ENCODE data around the gene MTHFR.

MTHFR gene

DNA sequence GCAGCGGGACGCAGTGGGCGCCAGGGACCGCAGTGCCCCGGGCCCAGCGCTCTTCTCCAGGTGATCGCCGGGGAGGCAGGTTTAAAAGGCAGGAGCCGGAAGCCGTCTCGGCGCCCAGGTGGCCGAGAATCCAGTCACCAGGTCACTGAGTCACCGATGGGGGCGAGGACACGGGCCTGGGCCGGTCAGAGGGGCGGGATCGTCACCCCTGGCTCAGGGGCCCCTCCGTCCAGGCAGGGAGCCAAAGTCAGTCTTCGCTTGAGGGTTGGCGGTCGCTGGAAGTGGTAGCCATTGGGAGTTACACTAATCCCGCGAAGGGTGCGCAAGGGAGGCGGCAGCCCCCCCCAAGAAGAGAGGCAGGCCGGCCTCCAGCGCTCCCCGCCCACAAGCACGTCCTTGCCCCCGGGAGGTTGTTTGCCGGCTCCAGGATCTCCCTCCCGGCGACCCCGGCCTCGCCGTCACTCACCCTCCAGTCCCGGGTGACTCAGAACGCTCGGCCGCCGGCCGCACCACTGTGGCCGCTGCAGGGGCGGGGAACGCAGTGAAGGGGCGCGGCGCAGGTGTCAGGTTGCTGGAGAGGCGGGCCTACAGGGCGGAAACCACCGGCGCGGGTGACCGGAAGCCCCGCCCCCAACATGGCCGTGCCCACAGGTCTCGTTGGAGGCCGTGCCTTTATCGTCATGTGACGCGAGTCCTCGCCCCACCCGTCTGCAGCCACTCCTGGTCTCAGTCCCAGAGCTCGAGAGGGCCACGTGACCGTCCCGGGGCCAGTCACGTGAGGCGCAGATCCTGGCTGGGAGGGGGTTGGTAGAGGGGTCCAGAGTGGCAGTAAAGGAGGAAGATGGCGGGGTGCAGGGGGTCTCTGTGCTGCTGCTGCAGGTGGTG is at the start of gene MTHFR, which contains the start of gene CLCN6:
TSS of gene MTHFR (minus strand) at position 543 of the 885 bp plus-strand sequence. CDS start 2,848 bp downstream, outside the sequence.
TSS of gene CLCN6 (plus strand) at position 770 of the 885 bp plus-strand sequence. CDS start at position 842, 72 bp downstream.
- DNase-seq: peak; percentile 99

DNA sequence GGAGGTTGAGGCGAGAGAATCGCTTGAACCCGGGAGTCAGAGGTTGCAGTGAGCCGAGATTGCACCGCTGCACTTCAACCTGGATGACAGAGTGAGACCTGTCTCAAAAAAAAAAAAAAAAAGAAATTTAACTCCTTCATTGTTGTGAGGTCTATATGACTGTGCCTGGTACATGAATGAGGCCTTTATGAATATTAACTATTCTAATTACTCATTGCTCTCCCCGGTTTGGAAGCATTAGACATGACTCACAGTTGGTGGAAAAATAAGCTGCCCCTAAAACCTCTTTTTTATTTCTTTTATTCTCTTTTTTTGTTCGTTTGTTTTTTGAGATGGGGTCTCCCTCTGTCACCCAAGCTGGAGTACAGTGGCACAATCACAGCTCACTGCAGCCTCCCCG is 49.7 kb upstream of the MTHFR start:
- no peak for DNase-seq

DNA sequence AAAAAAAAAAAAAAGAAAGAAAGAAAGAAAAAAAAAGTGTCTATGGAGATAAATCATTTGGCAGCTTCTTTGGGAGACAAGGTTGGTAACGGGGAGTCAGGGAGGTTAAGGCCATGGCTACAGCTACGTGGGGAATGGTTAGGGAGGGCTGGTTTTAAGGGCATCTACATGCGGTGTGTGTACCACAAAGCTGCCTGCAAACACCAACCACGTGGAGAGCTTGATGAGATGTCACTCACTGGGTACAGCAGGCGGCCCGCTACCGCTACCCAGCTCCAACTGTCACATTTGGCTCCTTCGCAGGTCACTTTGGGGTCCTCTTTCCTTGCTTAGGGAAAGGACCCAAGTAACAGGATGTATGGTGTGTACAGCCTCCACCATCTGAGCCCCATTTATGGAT is 48.8 kb upstream of the MTHFR start:
- DNase-seq: no peak

DNA sequence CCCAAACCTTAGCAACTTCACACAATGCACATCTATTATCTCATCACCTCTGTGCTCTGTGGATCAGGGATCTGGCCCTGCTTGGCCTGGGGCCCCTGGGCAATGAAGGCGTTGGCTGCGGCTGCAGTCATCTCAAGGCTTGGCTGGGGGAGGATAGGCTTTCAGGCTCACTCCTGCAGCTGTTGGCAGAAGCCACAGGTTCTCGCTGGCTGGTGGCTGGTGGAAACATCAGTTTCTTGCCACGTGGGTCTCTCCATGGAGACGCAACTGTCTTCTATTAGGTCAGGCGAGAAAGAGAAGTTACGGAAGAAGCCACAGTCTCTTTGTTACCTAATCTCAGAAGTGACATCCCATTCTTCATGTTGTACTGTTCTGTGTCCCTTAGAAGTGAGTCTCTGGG is 45.4 kb upstream of the MTHFR start:
- no peak for DNase-seq

DNA sequence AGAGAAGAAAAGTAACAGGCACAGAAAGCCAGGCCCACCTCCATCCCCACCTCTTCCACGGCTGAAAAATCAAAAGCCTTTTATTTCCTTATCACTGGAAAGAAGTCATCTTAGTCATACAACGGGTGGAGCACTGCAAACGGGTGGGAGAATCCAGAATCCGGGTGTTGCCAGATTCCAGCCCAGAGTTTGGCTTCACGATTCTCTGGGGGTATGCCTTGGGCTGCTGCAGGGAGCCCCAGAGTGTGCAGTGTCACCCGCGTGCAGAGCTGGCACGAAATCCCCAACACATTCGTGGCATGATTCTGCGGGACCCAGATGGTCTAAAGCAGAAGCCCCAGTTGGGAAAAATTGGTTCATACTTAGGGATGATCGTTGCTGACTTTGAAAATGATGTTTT is 44.4 kb upstream of the MTHFR start:
- no peak for DNase-seq

DNA sequence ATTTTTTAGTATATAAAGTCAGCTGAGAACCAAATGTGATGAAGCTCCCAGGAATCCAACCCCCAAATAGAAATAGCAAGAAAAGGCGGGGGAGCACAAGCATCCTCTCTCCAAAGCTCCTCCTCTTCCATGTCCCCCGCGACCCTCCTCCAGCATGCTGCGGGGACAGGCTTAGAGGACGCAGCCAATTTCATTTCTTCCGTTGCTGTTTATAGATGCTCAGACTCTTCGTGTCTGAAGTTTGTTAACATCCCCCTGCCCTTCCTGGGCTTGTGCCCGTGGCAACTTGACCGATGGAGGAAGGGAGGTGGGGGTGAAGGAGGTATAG is 42.6 kb upstream of the MTHFR start:
- DNase-seq: no peak

DNA sequence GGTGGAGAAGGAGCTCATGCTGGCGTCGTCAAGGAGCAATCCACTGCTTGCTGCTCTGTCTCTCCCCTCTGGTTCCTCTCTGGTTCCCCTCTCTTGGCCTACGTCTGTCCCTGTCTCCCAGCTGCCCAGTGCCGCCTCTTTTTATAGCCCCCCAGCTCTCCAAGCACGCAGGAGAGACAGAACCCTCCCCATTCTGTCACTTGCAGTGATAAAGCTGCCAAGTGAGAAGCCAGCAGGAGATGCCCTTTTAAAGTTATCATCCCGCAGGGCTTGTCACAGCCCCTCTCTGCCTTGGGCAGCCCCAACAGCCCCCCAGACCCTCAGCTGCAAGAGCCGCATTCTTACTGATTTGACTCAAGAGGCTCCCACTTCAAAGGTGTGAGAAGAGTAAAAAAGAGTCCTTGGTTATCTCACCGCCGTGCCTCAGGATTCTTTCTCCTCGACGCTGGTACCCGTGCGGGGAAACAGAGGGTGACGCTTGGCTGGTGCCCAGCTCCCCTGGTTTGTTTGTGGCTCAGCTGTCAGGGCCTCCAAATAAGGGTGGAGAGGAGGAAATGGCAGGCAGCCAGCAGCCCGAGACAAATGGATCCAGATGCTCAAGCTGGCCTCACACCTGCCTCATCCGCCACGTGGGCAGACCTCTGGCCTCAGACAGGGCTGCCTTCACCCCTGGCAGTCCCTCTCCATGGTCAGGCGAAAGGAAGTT is 42.1 kb upstream of the MTHFR start, which contains the start of gene NPPA:
TSS of gene NPPA (minus strand) at position 117 of the 706 bp plus-strand sequence. CDS start at position 18, 99 bp downstream.
- no peak for DNase-seq

DNA sequence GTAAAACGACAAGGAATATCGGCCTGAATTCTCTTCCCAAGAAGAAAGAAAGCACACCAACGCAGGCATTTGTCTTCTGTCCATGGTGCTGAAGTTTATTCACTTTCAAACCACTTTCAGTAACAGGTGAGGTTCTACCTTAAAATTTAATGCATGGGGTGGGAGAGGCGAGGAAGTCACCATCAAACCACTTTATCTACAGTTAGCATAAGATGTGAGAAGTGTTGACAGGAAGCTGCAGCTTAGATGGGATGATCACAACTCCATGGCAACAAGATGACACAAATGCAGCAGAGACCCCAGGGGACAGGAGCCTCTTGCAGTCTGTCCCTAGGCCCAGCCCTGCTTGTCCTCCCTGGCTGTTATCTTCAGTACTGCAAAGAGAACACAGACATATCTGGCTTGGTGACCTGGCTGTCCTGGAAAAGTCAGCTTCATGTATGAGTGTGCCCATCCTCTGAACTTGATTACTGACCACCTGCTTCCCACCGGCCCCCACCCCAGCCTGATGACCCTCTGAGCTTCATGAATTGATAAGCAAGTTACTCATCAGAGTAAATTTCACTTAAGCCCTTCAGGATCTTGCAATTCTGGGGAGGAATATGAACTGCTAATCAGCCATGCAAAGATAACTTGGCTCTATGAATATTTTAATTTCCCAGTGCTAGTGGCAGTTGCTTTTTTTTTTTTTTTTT is 40.0 kb upstream of the MTHFR start:
- DNase-seq: no peak

DNA sequence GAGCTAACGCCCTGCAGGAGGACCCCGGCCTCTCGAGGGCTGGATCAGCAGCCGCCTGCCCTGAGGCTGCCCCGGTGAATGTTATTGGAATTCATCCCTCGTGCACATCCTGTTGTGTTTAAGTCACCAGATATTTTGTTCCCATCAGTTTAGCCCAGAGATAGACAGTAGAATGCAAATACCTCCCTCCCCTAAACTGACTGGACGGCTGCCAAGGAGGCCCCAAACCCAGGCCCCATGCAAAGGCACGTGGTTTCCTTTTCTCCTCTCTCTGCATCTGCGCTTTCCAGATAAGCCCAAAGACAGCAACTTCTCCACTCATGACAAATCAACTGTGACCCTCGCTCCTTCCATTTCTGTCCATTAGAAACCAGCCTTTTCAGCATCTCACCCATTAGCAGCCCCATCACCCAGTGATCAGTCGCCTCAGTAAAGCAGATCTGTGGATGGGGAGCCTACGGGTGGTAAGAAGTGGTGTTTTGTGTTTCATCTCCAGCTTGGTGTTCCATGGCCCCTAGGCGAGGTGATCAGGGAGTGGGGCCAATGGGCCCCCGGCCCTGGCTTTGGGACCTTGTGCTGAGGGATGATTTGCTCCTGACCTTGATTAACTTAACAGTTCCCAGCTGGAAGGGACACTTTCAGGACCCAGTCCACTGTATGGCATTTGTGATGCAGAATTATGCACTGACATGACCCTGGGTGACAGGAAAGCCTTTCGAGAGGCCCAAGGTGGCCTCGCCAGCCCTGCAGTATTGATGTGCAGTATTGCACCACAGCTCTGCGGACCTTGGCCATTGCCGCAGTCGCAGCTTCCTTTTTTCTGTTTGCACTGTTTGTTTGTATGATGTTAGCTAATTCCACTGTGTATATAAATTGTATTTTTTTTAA is 36.6 kb upstream of the MTHFR start:
- DNase-seq: no peak

DNA sequence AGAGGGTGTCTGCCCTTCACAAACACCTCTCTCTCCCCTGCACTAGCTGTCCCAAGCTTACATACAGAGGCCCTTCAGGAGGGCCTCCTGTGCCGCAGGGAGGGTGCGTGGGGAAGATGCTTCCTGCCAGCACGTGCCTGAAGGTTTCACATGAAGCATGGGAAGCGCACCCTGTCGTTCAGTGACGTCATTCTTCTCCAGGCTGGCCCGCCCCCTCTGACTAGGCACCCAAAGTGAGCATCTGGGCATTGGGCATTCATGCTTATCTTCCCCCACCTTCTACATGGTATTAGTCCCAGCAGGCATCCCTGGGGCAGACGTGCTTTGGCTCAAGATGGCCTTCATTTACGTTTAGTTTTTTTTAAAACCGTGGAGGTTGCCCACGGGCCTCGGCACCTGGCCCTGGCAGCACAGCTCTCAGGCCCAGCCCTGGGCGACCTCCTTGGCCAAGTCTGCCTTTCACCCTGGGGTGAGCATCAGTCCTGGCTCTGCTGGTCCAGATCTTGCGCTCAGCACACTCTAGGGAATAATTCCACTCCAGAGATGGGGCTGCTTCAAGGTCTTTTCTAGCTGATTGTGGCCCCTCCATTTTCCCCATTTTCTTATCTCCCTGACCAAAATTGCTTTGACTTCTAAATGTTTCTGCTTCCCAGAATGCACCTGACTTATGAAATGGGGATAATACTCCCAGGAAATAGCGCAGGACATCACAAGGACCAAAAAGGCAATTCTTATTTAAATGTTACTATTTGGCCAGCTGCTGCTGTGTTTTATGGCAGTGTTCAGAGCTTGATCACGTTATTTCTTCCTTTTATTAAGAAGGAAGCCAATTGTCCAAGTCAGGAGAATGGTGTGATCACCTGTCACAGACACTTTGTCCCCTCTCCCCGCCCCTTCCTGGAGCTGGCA is 35.7 kb upstream of the MTHFR start:
- no peak for DNase-seq

DNA sequence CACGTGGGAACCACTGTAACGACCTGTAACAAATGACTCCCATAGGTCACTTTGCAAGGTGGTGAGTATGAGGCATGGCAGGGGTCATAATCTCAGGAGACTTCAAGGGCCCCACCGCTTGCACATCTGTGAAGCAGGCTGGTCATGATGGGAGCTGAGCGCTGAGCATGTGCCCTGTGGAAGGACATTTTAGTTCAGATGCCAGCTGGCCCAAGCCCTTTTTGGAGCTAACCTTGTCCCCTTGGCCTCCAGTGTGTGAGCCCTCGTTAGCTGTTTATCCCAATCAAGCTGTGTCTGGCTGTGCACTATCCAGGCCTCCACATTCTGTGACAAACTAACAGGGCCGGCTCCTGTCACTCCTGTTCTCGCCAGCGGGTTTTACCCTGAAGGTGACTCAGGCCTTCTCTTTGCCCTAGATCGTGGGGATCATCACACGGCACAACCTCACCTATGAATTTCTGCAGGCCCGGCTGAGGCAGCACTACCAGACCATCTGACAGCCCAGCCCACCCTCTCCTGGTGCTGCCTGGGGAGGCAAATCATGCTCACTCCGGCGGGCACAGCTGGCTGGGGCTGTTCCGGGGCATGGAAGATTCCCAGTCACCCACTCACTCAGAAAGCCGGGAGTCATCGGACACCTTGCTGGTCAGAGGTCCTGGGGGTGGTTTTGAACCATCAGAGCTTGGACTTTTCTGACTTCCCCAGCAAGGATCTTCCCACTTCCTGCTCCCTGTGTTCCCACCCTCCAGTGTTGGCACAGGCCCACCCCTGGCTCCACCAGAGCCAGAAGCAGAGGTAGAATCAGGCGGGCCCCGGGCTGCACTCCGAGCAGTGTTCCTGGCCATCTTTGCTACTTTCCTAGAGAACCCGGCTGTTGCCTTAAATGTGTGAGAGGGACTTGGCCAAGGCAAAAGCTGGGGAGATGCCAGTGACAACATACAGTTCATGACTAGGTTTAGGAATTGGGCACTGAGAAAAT is 34.3 kb upstream of the MTHFR start:
- no peak for DNase-seq

DNA sequence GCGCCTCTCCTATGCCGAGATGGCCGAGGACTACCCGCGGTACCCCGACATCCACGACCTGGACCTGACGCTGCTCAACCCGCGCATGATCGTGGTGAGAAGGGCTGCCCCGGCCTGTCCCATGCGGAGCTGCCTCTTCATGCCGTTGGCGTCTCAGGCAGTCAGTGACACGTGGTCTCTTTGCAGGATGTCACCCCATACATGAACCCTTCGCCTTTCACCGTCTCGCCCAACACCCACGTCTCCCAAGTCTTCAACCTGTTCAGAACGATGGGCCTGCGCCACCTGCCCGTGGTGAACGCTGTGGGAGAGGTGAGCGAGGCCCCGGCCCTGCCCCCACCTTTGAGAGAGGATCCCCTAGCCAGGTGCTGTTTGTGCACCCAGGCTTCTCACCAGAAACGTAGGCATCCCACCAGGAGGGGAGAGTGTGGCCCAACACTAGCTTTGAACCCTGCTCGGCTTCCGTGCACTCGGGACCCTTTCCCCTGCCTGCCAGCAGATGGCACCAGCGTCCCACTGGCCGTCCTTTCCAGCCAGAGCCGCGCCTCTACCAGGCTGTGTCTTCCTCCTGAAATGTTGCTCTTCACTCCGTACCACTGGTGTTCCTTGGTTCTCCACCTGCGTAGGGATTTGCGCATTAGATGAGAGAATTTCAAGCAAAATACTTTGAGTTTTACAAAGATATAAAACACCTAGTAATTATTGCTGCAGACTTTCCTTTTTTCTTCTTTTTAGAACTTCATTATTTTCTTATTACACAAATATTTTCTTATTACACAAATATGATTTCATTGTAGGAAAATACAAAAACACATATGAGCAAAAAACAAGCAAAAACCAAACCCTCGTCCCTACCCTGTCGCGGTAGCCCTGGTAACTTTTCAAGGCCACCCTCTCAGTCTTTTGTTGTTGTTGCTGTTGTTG is 32.8 kb upstream of the MTHFR start:
- peak; percentile 69 for DNase-seq

DNA sequence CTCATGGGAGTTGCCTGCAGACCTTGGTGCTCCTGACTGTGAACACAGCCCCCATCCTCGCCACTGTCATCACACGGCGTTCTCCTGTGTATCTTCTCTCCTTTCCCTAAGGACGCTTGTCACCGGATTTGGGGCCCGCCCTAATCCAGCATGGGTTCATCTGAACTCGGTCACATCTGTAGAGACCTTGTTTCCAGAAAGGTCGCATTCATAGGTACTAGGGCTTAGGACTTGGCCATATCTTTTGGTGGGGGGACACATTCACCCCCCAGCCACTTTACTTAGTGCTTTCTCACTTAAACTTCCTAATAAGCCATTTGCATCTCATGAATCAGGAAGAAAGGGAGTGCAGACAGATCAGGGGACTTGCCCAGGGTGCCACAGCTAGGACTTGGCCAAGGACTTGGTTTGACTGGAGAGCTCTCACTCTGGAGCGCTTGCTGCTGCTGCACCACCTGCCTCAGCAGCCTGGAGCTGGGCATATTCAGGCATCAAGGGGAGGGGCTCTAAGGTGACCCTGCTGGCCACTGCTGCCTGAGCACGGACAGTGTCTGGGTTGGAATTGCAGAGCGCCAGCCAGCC is 32.1 kb upstream of the MTHFR start:
- DNase-seq: no peak

DNA sequence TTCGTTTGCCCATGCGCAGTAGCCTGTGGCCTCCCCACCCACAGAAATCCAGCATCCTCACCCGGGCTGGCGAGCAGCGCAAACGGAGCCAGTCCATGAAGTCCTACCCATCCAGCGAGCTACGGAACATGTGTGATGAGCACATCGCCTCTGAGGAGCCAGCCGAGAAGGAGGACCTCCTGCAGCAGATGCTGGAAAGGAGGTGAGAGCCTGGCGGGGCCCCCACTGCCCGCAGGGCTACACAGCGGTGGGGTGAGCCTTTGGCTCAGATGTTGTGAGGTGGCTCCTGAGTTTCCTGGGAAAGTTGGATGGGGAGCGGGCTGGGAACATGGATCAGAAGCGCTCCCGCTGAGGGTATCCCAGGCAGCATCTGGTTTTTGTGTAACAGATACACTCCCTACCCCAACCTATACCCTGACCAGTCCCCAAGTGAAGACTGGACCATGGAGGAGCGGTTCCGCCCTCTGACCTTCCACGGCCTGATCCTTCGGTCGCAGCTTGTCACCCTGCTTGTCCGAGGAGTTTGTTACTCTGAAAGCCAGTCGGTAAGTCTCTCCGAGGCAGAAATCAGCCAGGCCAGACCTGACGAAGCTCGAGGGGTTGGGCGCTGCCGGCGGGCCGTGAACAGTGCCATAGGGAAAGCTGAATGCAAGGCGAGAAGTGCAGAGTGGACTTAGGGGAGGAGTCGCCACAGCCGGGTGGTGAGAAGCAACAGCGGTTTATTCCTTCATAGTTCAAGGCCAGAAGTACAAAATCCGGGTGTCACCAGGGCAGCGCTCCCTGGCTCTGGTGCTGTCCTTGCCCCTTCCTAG is 31.4 kb upstream of the MTHFR start:
- no peak for DNase-seq

DNA sequence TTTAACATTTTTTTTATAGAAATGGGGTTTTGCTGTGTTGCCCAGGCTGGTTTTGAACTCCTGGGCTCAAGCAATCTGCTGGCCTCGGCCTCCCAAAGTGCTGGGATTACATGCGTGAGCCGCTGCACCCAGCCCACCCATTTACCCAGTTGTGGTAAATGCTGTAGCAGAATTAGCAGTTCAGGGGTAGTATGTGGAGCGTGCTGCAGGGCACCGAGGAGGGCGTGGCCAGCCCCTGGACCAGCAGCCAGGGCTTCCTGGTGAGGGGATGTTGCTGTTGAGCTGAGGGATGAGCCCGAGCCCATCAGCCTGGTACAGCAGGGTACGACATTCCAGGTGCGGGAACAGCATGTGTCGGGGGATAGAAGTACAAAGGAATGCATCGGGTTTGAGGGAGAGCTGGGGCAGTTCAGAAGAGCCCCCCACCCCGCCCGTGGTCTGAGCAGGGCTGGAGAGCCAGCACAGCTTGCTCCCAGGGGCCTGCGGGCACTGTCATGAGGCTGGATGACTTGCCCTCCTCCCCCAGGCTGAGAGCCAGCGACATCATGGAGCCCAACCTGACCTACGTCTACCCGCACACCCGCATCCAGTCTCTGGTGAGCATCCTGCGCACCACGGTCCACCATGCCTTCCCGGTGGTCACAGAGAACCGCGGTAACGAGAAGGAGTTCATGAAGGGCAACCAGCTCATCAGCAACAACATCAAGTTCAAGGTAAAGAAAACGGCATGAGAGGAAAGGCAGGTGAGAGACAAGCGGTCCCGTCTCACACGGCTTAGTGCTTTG is 29.9 kb upstream of the MTHFR start:
- no peak for DNase-seq

DNA sequence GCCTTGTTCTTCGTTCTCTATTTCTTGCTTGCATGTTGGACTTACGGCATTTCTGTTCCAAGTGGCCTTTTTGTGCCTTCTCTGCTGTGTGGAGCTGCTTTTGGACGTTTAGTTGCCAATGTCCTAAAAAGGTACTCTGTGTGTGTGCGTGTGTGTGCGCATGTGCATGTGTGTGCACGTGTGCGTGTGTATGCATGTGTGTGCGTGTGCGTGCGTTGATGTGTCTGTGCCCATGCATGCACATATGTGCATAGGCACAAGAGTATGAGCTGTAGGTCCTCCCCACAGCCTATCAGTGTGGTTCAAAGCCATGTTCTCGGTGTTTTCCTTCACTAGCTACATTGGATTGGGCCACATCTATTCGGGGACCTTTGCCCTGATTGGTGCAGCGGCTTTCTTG is 28.1 kb upstream of the MTHFR start:
- DNase-seq: no peak

DNA sequence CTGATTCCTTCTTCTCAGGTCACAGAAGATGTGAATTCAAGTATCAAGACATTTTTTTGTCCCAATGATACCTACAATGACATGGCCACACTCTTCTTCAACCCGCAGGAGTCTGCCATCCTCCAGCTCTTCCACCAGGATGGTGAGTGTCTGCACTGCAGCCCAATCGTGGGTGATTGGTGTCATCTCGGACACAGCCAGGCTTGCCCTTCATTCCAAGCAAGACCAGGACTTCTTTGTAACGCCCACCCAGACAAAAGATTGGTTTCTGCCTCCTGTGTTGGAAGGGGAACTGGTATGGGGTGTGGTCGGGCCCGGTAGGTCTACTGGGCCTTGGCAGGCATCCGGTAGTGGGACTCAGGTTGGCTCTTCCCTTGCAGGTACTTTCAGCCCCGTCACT is 27.7 kb upstream of the MTHFR start:
- DNase-seq: no peak

All from stimulated activated CD4-positive, alpha-beta T cell treated with anti-CD3 and anti-CD28 coated beads, Interleukin-1b, Interleukin-23, amount 100 ng/mL, for 48 hours (primary cell).